Activated CD4-positive, alpha-beta T cell treated with anti-CD3 and anti-CD28 coated beads, Interleukin-2, amount 50 U/mL, for 16 hours (primary cell): ENCODE data around the gene CD101.

Experiments
- DNase-seq: peaks from one replicate; pipeline ENCODE4 v3.0.0-alpha.2; 2020

CD101 gene

GRCh38 chr1:117059678-117060440 is 58.3 kb downstream of the CD101 start, which contains the start of gene TTF2:
Gene TTF2 (plus strand): TSS chr1:117060326. CDS start chr1:117060347, 21 bp downstream.
- DNase-seq, result peak; percentile 99

DNA sequence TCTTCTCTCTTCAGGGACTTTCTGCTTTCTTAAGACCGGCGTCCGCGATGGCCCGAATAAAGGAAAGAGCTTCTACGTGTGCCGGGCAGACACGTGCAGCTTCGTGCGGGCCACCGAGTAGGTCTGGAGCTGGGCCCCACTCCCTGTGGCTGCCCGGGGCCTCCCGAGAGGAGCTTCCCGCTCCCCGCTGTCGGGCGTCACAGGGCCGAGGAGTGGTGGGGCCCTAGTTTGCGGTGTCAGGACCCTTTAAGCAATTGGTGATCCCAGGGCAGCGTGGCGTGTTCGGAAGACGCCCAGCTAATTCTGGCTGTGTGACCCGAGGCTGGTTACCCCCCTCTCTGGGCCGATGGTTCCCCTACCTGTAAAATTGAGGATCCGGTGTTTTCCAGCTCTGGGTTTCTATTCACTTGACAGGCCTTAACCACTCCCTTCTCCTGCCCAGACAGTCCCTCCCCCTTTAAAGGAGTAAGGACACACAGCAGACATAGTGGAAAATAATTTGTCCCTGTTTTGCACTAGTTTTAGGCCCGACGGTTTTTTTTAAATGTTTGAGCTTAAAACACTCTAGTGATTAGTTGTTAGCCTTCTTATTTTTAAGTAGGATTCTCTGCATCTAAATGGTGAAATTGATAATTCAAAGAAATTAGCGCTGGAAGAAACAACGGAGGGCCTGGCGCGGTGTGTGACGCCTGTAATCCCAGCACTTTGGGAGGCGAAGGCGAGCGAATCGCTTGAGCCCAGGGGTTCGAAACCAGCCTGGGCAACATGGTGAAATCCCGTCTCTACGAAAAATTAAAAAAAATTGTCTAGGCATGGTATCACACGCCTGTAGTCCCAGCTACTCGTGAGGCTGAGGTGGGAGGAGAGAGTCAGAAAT is 59.1 kb downstream of the CD101 start:
- DNase-seq, result peak; percentile 61

- DNase-seq, result peak; percentile 83
Observed at GRCh38 chr1:117061986-117062415, 60.4 kb downstream of the CD101 start.

DNA sequence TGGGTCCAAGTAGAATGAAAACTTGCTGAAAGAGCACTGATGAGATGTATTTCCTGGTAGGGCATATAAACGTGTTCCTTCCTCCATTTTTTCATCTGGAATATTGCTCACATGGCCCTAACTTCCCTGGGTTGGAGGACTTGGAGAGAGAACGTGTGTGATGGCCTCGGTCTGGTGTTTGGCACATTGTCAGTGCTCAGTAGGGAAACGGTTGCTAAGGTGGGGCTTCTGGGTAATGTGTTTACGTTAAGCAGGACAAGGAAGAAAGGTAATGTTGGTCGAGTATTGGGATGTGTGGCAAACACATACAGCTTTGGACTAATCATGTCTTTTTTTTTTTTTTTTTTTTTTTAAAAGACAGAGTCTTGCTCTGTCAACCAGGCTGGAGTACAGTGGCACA is 64.8 kb downstream of the CD101 start:
- DNase-seq, result no peak

GRCh38 chr1:117067533-117068370 is 66.2 kb downstream of the CD101 start:
- peak; percentile 51 for DNase-seq

DNA sequence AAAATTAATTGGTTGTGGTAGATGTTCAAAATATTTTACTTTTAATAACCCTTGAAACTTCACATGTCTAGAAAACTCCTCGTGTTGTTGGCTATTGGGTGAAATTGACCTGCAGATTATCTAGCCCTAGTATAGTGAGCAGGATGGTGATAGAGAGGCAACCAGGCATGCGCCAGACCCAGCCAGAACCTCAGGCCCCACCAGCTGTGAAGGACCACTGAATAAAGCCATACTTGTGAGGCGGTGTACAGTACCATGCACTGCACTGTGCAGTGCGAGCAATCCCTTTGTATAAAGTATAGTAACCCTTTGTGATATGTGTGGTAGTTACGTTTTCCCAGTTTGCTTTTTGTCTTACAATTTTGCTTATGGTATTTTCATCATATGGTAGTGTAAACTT is 67.0 kb downstream of the CD101 start:
- DNase-seq, result no peak

DNA sequence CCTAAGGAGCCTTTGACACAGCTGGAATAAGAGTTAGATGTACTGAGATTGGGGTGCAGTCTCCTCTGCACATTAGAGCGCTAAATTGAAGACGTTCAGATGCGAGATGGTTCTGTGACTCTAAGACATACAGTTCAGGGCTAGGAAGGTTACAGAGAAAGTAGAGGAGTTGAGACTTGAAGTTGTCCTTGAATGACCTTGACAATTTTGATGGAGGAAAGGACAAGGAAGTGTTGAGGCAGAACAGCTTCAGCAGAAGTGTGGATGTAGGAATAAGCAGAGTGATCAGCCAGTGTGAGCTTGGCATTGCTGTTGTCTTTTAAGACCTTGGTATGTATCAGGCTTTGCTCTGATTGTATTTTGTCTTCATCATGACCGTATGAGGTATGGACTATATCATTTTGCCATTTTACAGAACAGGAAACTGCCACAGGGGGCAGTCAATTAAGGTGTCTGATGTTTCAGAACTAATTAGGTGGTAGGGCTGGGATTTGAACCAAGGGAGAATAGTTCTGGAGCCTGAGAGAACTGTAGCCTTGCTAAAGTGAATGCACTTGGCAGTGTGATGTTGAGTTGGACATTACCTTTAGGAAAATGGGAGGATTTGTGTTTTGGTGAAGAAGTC is 67.8 kb downstream of the CD101 start:
- DNase-seq, result no peak

GRCh38 chr1:117070124-117070523 is 68.6 kb downstream of the CD101 start:
- peak; percentile 70 for DNase-seq

- DNase-seq, result no peak
Observed at GRCh38 chr1:117076648-117077047, 75.1 kb downstream of the CD101 start.

DNA sequence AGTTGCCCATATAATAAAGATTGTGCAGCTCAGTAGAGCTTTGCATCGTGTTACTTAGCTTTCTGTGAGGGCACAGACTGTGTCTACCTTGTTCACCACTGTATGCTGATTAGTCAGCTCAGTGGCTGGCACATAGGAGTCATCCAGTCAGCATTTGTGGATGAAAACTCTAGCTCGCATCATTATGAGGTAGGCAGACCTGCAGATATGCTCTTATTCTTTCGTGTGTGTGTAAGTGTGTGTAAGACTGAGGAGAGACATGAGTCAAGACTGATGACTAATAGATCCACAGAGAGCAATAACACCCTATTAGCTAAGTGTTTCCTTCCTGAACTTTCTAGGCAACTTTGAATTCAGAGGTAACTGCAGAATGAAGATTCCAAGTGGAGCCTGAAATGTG is 75.7 kb downstream of the CD101 start:
- peak; percentile 81 for DNase-seq

- DNase-seq, result no peak
Observed at GRCh38 chr1:117079737-117080136, 78.2 kb downstream of the CD101 start.

GRCh38 chr1:117084231-117084630 is 82.7 kb downstream of the CD101 start:
- no peak for DNase-seq
